ENCODE data around the gene FAF2. TPM values are rescaled to one million over a fixed set of nuclear protein-coding genes. Genes with fewer than 3 reads are reported as not detected.
A peak's percentile ranks its signal among the peaks of the same experiment; 100 is the strongest.

Gene FAF2
- polyA plus RNA-seq, 2 of the 4 experiments (the other 2 are of a cell fraction), result 42.4 to 90.3 TPM

DNA sequence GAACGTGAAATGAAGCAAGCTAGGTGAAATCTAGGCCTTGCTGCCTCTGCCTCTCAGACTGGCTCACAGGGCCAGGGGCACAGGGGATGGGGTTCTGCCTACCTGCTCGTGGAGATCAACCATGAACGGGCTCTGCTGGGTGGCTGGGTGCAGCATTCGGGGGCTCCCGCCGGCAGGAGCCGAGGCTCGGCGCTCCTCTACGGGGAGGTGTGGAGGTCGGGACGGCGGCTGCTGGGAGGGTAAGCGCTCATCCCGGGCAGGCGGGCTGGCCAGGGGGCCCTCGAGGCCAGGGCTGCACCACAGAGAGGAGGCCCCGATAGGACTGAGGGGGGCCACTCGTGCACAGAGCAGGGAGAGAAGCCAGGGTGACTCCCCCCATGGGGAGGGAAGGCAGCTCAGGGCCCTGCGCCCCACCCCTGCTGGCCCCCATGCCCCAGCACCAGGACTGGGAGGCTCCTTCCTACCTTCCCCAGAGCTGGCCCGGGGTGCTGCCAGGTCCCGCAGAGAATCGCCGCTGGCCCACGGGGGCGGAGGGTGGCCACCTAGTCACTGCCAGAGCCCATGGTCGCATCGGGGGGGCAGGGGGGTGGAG is 83.8 kb downstream of the FAF2 start:
- H3K4me1 ChIP-seq, result peaks cover 40% of the 10 kb centered on the region
- ChIA-PET POLR2A (no interaction called here), CTCF (interaction anchor here (0.6 to 2.2 kb wide), 5 partner anchors 13 to 116 kb away, joined by 3 to 9 read pairs (median 4); partner anchors contain the start of genes CLTB and TSPAN17)
- ATAC-seq (no peak), DNase-seq (ENCODE audit: low read depth in 1 of 2, low spot score in 1 of 2) (no peak), FAIRE-seq (no peak)
- no peak for TF ChIP-seq JUNB (IDR thresholded peaks at IDR 0.05)
- TF ChIP-seq TP53 (CRISPR knock-in tag; IDR thresholded peaks at IDR 0.05), result no peak
- TF ChIP-seq EP300 (IDR thresholded peaks at IDR 0.05), result no peak
- no peak for TF ChIP-seq BCL3 (IDR thresholded peaks at IDR 0.05)
- no peak for TF ChIP-seq USF2 (IDR thresholded peaks at IDR 0.05)
- TF ChIP-seq EHF (CRISPR knock-in tag; IDR thresholded peaks at IDR 0.05), result no peak
- TF ChIP-seq SREBF2 (IDR thresholded peaks at IDR 0.05), result no peak
- TF ChIP-seq CBX8 (IDR thresholded peaks at IDR 0.05), result no peak
- no peak for TF ChIP-seq ZFP36 (IDR thresholded peaks at IDR 0.05; ENCODE audit: borderline replicate concordance, partially characterized antibody)
- TF ChIP-seq E2F6 (IDR thresholded peaks at IDR 0.05; ENCODE audit: borderline replicate concordance, low read depth), result no peak
- TF ChIP-seq CEBPB (IDR thresholded peaks at IDR 0.05), result no peak
- no peak for TF ChIP-seq ZSCAN20 (CRISPR knock-in tag; IDR thresholded peaks at IDR 0.05)
- TF ChIP-seq CHD2 (IDR thresholded peaks at IDR 0.05; ENCODE audit: low read length, partially characterized antibody), result no peak
- no peak for TF ChIP-seq POLR2AphosphoS2 (conservative IDR thresholded peaks at IDR 0.05; ENCODE audit: low read length)
- TF ChIP-seq HOXA7 (CRISPR knock-in tag; IDR thresholded peaks at IDR 0.05), result no peak
- no peak for TF ChIP-seq ATOH8 (CRISPR knock-in tag; IDR thresholded peaks at IDR 0.05; ENCODE audit: low read depth)
- TF ChIP-seq CTCF (IDR thresholded peaks at IDR 0.05), result no peak
- no peak for TF ChIP-seq ESRRA (IDR thresholded peaks at IDR 0.05; ENCODE audit: borderline replicate concordance, low read length)
- no peak for TF ChIP-seq MYC (IDR thresholded peaks at IDR 0.05; ENCODE audit: borderline replicate concordance, low read length)
- no peak overlapping the region for H3K4me2 ChIP-seq
- no peak overlapping the region for H3K4me3 ChIP-seq
- WGBS (ENCODE audit: missing lambda C conversion rate), result 93% methylated on average over 7 of the region's 28 CpGs
- no peaks in the 10 kb centered on the region for H3K9me3 ChIP-seq
- H3K27ac ChIP-seq, result peak overlapping the region in 1 of 2 experiments; percentile 40; a peak in 1 of 6 replicates

DNA sequence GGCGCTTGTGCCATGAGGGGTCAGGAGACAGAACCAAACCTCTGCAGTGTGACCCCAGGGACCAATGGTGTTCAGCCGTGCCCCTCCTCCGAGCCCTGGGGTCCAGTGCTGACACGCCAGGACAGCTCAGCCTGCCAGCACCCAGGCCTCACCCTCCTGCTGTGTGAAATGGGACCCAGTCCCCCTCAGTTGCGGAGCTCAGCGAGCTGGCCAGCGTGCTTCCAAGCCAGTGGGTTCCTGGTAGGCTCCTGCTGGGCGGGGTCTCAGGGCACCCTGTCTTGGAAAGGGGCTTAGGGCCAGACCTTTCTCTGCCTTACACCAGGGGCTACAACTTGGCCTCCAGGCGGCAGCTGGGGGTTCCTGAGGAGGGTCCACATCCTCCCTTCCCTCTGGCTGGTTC is 84.6 kb downstream of the FAF2 start:
- H3K4me2 ChIP-seq, result peak overlapping the region; percentile 97; the same call in 1 of the 3 replicates
- 97% methylated on average over 8 of the region's 9 CpGs for WGBS (ENCODE audit: missing lambda C conversion rate)
- ChIA-PET CTCF (interaction anchor here (0.6 to 2.2 kb wide), 8 partner anchors 9 to 117 kb away, joined by 3 to 10 read pairs (median 3); partner anchors contain the start of gene CLTB), POLR2A (no interaction called here)
- no peaks in the 10 kb centered on the region for H3K9me3 ChIP-seq
- FAIRE-seq (no peak), ATAC-seq (no peak), DNase-seq (ENCODE audit: low read depth in 1 of 2, low spot score in 1 of 2) (no peak)
- H3K4me1 ChIP-seq, result peaks cover 40% of the 10 kb centered on the region
- H3K4me3 ChIP-seq, result no peak overlapping the region
- no peak for TF ChIP-seq RAD21 (conservative IDR thresholded peaks at IDR 0.05 in 1 of 2, IDR thresholded peaks at IDR 0.05 in 1 of 2)
- TF ChIP-seq CHD4 (IDR thresholded peaks at IDR 0.05; ENCODE audit: borderline replicate concordance), result no peak
- no peak for TF ChIP-seq SMC3 (IDR thresholded peaks at IDR 0.05)
- TF ChIP-seq CHD2 (IDR thresholded peaks at IDR 0.05; ENCODE audit: low read length, partially characterized antibody), result no peak
- TF ChIP-seq RFX5 (IDR thresholded peaks at IDR 0.05), result no peak
- no peak for TF ChIP-seq RCOR1 (IDR thresholded peaks at IDR 0.05; ENCODE audit: low read depth, low read length)
- TF ChIP-seq MAFK (IDR thresholded peaks at IDR 0.05; ENCODE audit: partially characterized antibody), result no peak
- TF ChIP-seq BHLHE40 (IDR thresholded peaks at IDR 0.05; ENCODE audit: low read depth, low read length), result no peak
- no peak for TF ChIP-seq GATA3 (IDR thresholded peaks at IDR 0.05; ENCODE audit: borderline replicate concordance)
- TF ChIP-seq MYC (IDR thresholded peaks at IDR 0.05; ENCODE audit: borderline replicate concordance, low read length), result no peak
- peak overlapping the region in 1 of 2 experiments; percentile 95; a peak in 3 of 6 replicates for H3K27ac ChIP-seq
